HG03025 (cell line): ENCODE data around the gene MSL3.
A peak's percentile ranks its signal among the peaks of the same experiment; 100 is the strongest.

ENCODE experiments used
- ATAC-seq: cut with Tn5 transposase; IDR thresholded peaks from one replicate; pipeline ENCODE4 v1.9.1; 2021; ENCODE audit warnings: mild to moderate bottlenecking, moderate library complexity; ENCODE audit not compliant: unreplicated experiment, low FRiP score

The MSL3 gene

DNA sequence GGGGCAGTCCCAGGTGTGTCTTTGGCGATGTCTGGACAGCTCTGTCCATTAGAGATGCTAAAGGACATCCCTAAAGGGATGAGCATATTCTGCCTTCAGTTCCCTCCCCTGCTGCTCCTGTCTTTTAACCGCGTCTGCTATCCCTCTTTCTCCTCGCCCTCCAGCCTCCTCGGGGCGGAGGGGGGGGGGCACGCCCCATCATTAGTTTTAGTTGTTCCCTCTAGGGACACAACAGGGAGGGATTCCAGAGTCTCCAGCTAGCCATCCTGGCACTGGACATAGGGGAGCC is 1.1 kb downstream of the MSL3 start:
- ATAC-seq = no peak

DNA sequence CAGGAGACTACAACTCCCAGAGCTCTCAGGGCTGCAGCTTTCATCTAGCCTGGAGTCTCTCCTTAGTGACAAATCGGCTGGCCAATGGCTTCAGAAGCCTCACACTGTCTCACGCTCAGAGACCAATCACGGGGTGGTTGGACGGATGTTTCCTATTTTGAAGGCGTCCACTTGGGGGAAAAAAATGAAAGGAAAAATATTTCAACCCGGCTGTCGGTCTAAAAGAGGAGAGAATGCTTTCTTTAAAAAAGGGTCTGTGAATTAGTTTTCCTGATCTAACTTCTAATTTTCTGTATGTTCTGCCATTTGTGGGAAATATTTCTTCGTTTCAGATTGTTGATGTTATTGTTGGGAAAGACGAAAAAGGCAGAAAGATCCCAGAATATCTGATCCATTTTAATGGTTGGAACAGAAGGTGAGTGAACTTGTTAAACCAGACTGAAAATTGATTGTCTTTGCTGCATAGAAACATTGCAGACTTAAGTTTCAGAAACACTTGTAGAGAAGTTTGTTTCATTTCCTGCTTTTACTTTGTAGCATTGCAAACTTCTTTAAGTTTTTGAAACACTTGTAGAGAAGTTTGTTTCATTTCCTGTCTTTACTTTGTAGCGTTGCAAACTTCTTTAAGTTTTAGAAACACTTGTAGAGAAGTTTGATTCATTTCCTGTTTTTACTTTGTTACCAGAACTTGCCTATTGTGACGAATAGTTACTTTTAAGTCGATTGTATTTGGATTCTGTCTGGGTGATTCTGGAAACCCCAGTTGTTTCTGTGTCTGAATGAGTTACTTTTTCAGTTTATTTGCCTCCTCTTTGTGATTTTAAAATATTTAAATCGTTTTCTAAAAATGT is 1.6 kb downstream of the MSL3 start:
- peak; percentile 71 for ATAC-seq

DNA sequence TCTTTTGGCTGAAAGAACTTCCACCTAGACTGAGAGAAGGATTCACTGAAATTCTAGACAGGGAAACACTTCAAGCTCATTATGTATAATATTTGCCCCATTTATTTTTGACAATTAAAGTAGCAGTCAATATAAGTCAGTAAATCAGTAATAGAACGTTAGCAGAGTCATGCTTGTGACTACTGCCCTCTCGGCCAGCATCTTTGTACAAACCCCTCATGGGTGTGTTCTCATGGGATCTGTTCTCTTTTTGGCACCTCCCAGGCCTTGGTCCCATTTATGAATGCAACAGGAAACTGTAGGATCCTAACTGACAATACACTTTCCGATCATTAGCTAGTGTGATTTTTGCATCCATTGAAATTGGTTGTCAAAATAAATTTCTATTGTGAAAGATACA is 2.9 kb downstream of the MSL3 start:
- ATAC-seq = no peak

GRCh38 chrX:11764602-11765067 is 6.6 kb downstream of the MSL3 start:
- no peak for ATAC-seq

- no peak for ATAC-seq
Measured at GRCh38 chrX:11765449-11765848, 7.4 kb downstream of the MSL3 start.

DNA sequence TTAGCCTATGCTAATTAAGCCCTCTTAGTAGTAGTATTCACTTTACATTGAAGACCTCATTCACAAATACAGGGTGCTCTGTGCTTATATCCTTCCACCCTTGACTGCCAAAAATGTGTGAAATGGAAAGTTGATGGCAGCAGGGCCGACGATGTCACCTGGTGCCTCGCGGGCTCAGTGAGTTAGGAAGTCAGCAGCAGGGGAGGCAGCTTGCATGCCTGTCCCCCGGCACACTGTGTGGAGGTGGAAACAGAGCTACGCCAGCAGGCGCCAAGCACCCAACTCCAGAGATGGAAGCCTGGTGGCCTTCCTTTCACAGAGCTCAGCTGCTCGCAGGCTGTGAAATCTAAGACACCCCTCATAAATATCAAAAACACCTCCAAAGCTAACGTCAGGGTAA is 8.4 kb downstream of the MSL3 start:
- ATAC-seq = no peak

DNA sequence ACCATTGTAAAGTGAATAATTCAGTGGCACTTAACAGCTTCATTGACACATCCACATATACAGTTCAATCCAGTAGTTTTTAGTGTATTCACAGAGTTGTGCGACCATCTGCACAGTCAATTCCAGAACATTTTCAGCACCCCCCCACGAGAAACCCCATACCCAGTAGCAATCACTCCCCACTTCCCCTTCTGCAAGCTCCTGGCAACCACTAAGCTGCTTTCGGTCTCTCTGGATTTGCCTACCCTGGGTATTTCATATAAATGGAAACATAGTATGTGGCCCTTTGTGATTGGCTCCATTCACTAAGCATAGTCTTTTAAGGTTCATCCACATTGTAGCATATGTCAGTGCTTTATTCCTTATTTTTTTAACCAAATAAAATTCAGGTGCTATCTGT is 10.0 kb downstream of the MSL3 start:
- ATAC-seq = no peak

DNA sequence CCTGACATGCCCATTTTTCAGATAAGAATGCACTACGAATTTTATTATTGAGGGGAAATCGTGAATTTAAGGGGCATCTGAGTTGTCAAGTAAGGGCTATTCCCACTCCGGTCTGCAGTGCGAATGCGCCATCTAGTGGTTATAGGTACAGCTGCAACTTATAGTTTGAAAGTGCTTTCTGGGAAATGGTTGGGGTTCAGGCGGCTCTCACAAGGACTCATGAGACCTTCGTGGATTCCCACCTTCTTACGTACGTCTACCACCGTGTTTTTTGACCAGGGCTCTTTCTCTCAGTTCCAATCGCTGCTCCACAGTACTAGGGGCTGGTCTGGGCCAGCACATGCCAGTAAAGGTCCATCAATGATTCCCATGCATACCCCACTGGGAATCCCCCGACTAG is 12.3 kb downstream of the MSL3 start:
- peak; percentile 76 for ATAC-seq

DNA sequence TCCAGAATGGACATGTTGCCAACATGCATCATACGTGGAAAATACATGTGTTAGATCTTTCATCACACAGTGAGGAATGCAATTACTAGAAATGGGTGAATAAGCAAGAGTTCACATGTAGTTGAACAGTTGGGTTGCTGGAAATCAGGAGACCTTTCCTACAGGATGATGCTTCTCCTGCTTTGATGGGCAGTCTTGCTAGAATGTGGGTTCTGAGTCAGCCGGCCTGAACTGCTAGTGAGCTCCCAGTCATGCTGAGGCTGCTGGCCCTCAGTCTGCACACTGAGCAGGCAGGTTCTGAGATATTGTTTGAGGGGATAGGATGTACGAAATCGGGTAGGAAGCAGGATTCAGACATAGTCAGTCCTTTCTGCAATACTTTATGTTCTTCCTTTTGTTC is 20.2 kb downstream of the MSL3 start:
- ATAC-seq = no peak

DNA sequence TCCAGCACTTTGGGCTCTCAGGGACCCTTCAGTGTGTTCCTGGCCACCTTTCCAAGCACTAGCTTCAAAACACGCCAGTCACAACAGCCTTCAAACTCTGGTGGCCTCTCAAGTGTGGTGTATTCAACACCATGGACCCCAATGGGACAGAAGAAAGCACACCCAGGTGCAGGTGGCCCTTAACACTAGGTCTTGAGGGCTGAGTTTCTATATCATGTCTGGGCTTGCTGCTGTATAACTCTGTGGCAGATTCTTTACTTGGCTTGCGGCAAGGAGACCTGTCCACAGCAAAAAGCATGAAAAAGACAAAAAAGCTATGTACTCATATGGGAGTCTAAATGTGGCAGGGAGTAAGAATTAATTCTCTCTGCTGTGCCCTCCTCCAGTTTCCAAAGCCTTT is 23.1 kb downstream of the MSL3 start:
- no peak for ATAC-seq

DNA sequence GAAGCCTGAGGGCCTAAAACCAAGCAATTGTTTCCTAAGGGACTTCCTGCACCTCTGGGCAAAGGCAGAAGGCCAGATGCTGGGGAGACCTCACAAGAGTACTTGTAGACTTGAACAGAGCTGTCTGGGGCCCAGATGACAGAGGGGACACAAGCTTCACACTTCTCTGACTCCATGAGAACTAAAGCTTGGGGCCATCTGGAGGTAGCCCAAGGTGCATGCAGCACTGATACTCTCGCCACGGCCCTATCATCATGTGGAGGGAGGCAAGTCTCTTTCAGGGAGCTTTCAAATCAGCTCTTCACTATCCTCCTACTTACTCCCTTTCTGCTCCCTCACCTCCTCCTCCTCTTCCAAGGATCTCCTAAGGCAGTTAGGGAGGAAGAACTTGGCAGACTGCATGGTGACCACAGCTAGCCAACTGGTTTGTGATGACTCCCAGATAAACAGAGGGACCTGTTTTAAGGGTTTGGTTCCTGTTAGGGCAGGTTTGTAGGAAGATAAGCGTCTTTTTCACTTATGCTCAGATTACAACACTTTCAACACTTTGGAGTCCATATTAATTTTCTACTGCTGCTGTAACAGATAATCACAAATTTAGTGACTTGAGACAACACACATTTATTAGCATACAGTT is 23.8 kb downstream of the MSL3 start:
- no peak for ATAC-seq

- no peak for ATAC-seq
Measured at GRCh38 chrX:11784543-11784942, 26.5 kb downstream of the MSL3 start.

- ATAC-seq = no peak
Measured at GRCh38 chrX:11786862-11787261, 28.8 kb downstream of the MSL3 start.

GRCh38 chrX:11787564-11787963 is 29.5 kb downstream of the MSL3 start:
- no peak for ATAC-seq

- peak; percentile 45 for ATAC-seq
Measured at GRCh38 chrX:11789809-11790208, 31.8 kb downstream of the MSL3 start.

GRCh38 chrX:11791090-11791489 is 33.1 kb downstream of the MSL3 start:
- ATAC-seq = no peak

DNA sequence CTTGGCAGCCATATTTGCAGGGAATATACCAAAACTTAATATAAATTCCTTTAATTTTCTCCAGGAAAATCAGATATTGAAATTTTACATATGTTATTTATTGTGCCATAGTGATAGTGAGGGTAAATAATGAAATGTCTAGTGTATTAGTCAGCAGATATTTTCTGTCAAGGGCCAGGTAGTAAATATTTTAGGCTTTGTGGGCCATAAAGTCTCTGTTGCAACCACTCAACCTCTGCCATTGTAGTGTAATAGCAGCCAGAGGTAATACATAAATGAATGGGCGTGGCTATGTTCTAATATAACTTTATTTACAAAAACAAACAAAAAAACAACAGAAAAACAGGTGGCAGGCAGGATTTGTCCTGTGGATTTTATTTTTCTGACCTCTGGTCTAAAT is 33.5 kb downstream of the MSL3 start:
- ATAC-seq = no peak

DNA sequence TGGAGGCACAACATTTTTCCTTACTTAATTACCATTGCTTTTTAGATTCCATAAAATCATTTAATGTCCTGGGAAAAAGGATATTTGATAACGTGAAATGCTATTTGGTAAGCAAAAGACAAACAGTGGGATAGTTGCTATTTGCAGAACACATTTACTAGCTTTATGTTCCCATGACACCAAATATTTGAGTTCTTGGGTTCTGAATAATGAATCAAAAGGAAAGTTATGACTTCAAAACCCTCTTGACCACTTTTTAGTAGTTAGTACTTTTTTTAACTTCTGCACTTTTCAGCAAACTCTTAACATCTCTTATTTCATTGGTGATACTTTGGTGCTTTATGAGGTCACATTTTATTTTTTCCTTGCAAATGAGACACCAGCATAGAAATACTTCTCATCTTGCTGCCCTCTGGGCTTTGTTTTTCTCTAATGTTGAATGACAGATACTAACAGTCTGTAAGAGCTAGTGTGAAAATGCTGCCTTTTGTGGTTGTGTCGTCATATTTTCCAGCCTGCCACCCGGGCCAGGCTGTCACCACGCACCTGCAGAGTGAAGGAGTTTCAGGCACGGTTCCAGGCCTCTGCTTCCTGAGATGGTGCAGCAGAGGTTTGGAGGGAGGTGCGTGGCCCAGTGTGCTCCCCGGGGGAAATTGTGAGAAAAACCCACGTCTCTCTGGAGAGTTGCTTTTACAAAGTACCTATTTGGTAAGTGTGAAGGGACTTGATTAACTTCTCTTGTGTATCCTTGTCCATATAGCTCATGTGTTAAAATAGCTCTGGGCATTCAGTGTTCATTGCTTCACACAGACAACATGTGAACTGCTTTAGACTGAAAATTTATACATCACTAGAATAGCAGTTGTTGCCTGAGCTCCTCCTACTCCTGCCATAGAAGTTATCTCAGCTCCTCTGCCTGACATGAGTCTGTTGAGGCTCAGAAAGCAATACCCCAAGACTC is 34.7 kb downstream of the MSL3 start:
- ATAC-seq = peak; percentile 88

- no peak for ATAC-seq
Measured at GRCh38 chrX:11793734-11794133, 35.7 kb downstream of the MSL3 start.

GRCh38 chrX:11813341-11813740 is 55.3 kb downstream of the MSL3 start:
- ATAC-seq = no peak
